Renal cortex interstitium (tissue), 11 donors: Measurements from ENCODE around the gene ALDH6A1. TPM values are rescaled to one million over a fixed set of nuclear protein-coding genes. Genes with fewer than 3 reads are reported as not detected.

Experiments
- DNase-seq, 11 donors: peaks; one replicate each; pipeline ENCODE4 v3.0.0-alpha.2; 2013; ENCODE audit warnings: low read depth in 9 of 11, low spot score in 4 of 11; ENCODE audit errors: extremely low read depth in 1 of 11
- polyA plus RNA-seq, 3 donors: library from polyadenylated mRNA; unstranded; fragments of 120-200 nt; gene quantifications; one replicate each; pipeline ENCODE4 v1.2.1, GENCODE V29; 2013; ENCODE audit not compliant: insufficient read length in 3 of 3

The ALDH6A1 gene
- polyA plus RNA-seq, 3 donors: 107 to 122 (median 109) TPM

GRCh38 chr14:74077401-74077800, 6.9 kb downstream of the ALDH6A1 start:
- no peak for DNase-seq

DNA sequence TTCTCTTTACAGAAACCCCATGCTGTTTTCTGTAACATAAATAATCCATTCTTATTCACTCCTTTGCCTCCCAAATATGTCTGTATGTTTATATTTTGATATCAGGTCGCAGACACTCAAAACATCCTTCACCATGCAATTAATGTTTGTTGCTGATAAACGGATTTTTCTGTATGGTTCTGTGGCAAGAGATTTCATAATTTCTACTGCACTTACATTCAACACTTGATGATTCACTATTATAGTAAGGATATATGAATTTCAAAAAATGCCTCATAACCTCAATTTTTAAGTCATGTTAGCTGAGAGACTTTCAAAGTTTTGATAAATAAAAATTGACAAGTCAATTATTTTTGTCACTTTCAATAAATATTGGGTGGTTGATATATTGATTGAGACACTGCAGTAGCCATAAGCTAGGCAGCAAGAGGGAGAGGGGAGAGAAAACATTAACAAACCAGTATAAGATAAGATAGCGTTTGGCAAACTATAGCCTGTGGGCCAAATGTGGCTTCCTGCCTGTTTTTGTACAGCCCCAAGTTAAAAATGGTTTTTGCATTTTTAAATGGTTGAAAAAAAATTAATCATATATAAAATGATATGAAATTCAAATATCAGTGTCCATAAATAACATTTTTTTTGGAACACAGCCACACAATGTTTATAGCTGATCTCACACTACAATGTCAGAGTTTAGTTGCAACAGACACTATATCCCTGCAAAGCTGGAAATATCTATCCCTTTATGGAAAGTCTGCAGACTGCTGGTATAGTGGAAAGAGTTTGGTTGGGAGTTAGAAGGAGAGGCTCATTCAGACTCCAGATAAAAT, 18.3 kb downstream of the ALDH6A1 start:
- no peak for DNase-seq

- no peak for DNase-seq
Measured at GRCh38 chr14:74064883-74065282, 19.4 kb downstream of the ALDH6A1 start.

- DNase-seq: no peak
Measured at GRCh38 chr14:74064426-74064825, 19.8 kb downstream of the ALDH6A1 start.

- DNase-seq: no peak
Measured at GRCh38 chr14:74062809-74063150, 21.5 kb downstream of the ALDH6A1 start.

DNA sequence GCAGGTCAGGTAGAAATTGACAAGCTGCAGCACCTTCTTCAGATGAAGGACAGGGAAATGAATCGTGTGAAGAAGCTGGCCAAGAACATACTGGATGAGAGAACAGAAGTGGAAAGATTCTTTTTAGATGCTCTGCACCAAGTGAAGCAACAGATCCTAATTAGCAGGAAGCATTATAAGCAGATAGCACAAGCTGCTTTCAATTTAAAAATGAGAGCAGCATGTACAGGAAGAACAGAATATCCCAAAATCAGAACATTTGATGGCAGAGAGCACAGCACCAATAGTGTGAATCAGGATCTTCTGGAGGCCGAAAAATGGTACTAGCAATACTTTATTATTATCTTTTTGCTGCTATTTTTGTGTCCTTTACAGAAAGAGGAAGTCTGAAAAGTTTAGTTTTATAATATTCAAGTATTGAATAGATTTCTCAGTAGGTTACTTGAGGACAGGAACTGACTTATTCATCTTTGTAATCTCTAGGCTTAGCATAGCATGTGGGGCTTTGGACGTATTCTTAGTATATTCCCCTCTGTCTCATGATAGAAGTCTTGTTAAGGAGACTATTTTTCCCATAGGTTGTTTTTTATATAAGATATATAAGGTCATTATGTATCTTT, 34.3 kb downstream of the ALDH6A1 start:
- DNase-seq: no peak

DNA sequence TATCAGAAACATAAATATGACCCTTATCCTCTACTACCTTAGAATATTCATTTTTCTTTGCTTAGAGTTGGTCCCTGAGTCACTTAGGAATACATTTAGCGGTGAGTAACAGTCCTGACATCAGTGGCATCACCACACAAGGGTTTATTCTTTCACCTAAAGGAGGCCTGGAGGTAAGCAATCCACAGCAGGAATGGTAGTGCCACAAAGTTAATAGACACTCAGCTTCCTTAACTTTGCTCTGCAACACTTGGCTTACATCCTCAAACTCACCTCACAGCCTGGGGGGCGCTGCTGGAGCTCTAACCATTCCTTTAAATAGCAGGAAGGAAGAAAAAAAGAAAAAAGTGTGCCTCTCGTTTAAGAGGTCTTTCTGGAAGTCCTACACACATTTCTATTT, 36.0 kb downstream of the ALDH6A1 start:
- no peak for DNase-seq

GRCh38 chr14:74045522-74045921, 38.7 kb downstream of the ALDH6A1 start:
- no peak for DNase-seq

GRCh38 chr14:74042296-74042695, 42.0 kb downstream of the ALDH6A1 start:
- no peak for DNase-seq

GRCh38 chr14:74038020-74038859, 46.0 kb downstream of the ALDH6A1 start:
- DNase-seq: peak in 9 of 11 donors; percentile 20 to 65 (median 37)

- no peak for DNase-seq
Measured at GRCh38 chr14:74035556-74035955, 48.7 kb downstream of the ALDH6A1 start.

DNA sequence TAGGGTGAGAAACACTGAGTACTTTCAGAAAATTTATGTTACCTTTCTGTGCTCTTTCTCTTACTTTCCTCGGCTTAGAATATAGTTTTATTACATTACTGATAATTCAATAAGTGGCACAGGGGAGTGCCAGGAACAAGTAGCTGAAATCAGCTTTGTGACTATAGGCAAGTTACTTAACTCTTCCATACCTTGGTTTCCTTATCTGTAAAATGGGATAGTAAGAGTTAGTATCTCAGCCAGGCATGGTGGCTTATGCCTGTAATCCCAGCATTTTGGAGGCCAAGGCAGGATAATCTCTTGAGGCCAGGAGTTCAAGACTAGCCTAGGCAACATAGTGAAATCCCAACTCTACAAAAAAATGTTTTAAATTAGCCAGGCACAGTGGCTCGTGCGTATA, 49.7 kb downstream of the ALDH6A1 start:
- DNase-seq: no peak

- DNase-seq: no peak
Measured at GRCh38 chr14:74029136-74029535, 55.1 kb downstream of the ALDH6A1 start.

GRCh38 chr14:74022346-74022745, 61.9 kb downstream of the ALDH6A1 start:
- DNase-seq: no peak

- peak in 1 of 11 donors; percentile 26 for DNase-seq
Measured at GRCh38 chr14:74019408-74020137, 64.7 kb downstream of the ALDH6A1 start.

DNA sequence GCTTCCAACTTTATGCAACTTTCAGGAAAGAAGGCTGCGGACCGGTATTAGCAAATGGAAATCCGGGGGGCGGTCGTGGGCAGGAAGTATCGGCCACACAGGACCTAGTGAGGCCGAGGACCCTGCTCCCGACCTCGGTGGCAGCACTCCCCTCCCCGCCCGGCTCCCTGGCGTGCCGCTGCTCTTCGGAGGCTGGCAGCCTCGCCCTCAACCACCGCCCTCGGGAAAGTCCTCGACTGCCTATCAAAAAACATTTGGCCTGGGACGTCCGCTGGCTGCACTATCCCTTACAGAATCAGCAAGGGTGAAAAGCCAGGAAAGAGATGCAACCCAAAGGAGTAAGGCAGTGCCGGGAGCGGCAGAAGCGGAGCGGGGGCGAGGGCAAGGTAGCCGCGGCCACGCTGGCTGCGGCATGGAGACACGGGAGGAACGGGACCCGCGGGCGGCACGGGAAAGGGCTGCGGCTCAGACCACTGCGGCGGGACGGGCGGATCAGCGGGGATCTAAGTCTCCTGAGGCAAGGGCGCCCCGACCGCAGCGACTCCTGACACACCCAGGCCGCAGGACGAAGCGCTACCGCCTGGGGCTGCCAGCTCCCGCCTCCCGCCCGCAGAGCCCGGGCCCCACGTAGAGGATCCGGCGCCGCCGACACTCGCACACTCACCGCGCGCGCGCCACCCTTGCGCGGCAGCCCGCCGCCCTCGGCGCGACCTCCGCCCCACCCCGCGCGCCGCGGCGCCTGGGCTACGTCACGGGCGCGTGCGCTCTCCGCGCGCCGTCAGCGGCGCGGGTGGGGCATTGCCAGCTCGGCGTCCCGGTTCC, 65.5 kb downstream of the ALDH6A1 start, which contains the start of the genes BBOF1 and ENTPD5:
BBOF1 (plus strand) TSS at position 764 of the 822 bp plus-strand sequence. CDS start 130 bp downstream, outside the sequence.
ENTPD5 (minus strand) TSS at position 703 of the 822 bp plus-strand sequence. CDS start 31,186 bp downstream, outside the sequence.
- peak; percentile 63 to 88 (median 78) for DNase-seq

DNA sequence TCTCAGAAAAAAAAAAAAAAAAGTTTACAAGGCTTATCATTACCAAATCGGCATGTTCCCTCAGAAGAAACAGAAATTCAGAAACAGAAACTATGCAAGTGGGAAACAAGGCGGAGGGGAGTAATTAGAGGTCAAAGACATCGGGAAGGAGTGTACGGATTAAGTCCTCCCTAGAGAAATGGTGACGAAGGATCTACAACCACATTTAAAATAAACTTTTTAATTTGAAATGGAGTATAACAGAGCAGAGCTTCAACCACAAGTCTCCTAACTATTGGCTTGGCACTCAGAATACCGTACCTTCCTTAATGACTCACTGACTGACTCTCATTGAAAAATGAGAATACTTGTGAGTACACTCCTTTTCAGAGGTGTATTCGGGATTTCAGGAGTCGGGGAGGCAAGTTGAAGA, 66.1 kb downstream of the ALDH6A1 start:
- peak in 1 of 11 donors; percentile 28 for DNase-seq

DNA sequence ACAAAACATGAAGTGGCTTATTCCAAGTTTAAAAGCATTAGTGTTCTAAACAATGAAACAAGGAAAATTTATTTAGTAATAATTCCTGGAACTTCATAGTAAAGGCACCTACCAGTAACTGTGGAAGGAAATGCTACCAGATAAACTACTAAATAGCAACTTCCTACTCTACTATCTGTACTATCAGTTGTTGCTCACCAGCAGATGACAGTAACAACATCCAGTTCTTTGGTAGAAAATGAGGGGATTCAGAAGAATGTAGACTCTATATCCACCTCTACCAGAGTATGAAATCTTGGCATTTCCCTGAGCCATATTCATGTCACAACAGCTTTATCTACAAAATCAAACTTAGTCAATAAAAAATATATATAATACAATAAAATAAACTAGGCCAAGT, 68.3 kb downstream of the ALDH6A1 start:
- DNase-seq: no peak
